ENCODE data around the gene SLC12A2. TPM values are rescaled to one million over a fixed set of nuclear protein-coding genes. Genes with fewer than 3 reads are reported as not detected.

Gene SLC12A2
- total and polyA plus RNA-seq, 2 of the 4 experiments (the other 2 are of a cell fraction), result 5.6 to 30.3 TPM

DNA sequence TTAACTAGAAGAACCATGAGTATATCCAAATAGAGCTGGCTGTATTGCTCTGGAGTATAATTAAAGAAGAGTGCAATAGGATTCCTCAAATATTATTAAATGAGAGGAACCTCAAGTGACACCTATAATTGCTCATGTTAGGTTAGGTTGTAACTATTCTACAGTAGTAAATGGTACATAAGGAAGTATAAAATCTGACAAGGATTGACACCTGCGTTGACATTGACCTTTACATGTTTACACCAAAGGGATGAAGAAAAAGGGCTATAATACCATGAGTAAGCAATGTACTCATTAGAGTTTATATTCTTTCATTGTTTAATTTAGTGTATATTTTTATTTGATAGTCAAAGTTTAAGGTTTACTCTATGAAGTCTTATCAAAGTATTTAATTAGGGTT is 48.9 kb downstream of the SLC12A2 start:
- H3K14ac ChIP-seq (replicated peaks; ENCODE audit: low read depth, low read length), result no peak overlapping the region
- no peak overlapping the region for H2BK5ac ChIP-seq (ENCODE audit: low read depth, low read length, poor library complexity, severe bottlenecking)
- no peak overlapping the region for H3K56ac ChIP-seq (ENCODE audit: extremely low read depth, insufficient read depth, low read length)
- H4K5ac ChIP-seq (ENCODE audit: low read depth, low read length), result no peak overlapping the region
- H4K8ac ChIP-seq (ENCODE audit: low read depth in 2 of 2, low read length in 2 of 2), result no peak overlapping the region
- TF ChIP-seq CEBPB (IDR thresholded peaks at IDR 0.05; ENCODE audit: low read depth, low read length) (no peak), NFE2L2 (IDR thresholded peaks at IDR 0.05; ENCODE audit: low read depth, low read length) (no peak), POLR2A (IDR thresholded peaks at IDR 0.05; ENCODE audit: low read depth, low read length) (no peak)
- TF ChIP-seq, protein P1, sequence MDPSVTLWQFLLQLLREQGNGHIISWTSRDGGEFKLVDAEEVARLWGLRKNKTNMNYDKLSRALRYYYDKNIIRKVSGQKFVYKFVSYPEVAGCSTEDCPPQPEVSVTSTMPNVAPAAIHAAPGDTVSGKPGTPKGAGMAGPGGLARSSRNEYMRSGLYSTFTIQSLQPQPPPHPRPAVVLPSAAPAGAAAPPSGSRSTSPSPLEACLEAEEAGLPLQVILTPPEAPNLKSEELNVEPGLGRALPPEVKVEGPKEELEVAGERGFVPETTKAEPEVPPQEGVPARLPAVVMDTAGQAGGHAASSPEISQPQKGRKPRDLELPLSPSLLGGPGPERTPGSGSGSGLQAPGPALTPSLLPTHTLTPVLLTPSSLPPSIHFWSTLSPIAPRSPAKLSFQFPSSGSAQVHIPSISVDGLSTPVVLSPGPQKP (IDR thresholded peaks at IDR 0.05; ENCODE audit: borderline replicate concordance, low read depth, low read length), result no peak
- H3K9me1 ChIP-seq (ENCODE audit: insufficient read depth, low read length), result no peaks in the 10 kb centered on the region
- no peaks in the 10 kb centered on the region for H3K4me1 ChIP-seq (ENCODE audit: control insufficient read depth, insufficient read depth, low read length)
- no peaks in the 10 kb centered on the region for H4K20me1 ChIP-seq (ENCODE audit: insufficient read depth, low read length)
- H3K18ac ChIP-seq (ENCODE audit: low read depth, low read length), result no peak overlapping the region
- no peaks in the 10 kb centered on the region for H3K9me3 ChIP-seq (ENCODE audit: control insufficient read depth, insufficient read depth, low read length)
- no peaks in the 10 kb centered on the region for H3K27me3 ChIP-seq (ENCODE audit: control insufficient read depth, insufficient read depth, low read length)
- H2AK5ac ChIP-seq (ENCODE audit: low read depth, low read length), result no peak overlapping the region
- no TSS peak for BruUV-seq (replicated peaks)
- no peak overlapping the region for H2AFZ ChIP-seq (replicated peaks; ENCODE audit: low read length, poor library complexity)
- CTCF ChIA-PET, result no interaction called here
- H2BK120ac ChIP-seq (ENCODE audit: low read depth, low read length), result no peak overlapping the region
- H3K4ac ChIP-seq (ENCODE audit: low read depth, low read length), result no peak overlapping the region
- H3K79me1 ChIP-seq (ENCODE audit: low read depth in 1 of 2, low read length in 2 of 2), result no peaks in the 10 kb centered on the region
- no peak overlapping the region for H4K91ac ChIP-seq (ENCODE audit: insufficient read depth, low read depth, low read length)
- no peak overlapping the region for H3K4me2 ChIP-seq (ENCODE audit: low read depth, low read length)
- H3K36me3 ChIP-seq (ENCODE audit: control insufficient read depth, insufficient read depth, low read length), result no peaks in the 10 kb centered on the region
- H3K9ac ChIP-seq (ENCODE audit: low read depth, low read length), result no peak overlapping the region
- no peak overlapping the region for H2AK9ac ChIP-seq (replicated peaks; ENCODE audit: low read depth, low read length, poor library complexity)
- H3K23ac ChIP-seq (ENCODE audit: low read depth, low read length), result no peak overlapping the region
- DNase-seq (no peak), ATAC-seq (ENCODE audit: low read depth) (no peak)
- in situ Hi-C loops (cut with MboI; ENCODE audit: low sequenced_read_pairs), result no loop called here
- no peak overlapping the region for H2BK15ac ChIP-seq (ENCODE audit: low read depth, low read length)
- no peak overlapping the region for H3K4me3 ChIP-seq (ENCODE audit: insufficient read depth, low read depth, low read length)
- no peak overlapping the region for H2BK20ac ChIP-seq (ENCODE audit: low read depth, low read length)
- whole genome bisulfite sequencing, 2 experiments (ENCODE audit: extremely low coverage in 2 of 2, insufficient read length in 1 of 2), result no CpG with 5 or more reads among the region's 1 CpG
- intact Hi-C loops (cut with micrococcal nuclease), result no loop called here
- dilution Hi-C loops (cut with HindIII; ENCODE audit: low sequenced_read_pairs, unreplicated experiment), result no loop called here
- POLR2A ChIA-PET (ENCODE audit: unreplicated experiment), result no interaction called here
- H3K27ac ChIP-seq (ENCODE audit: insufficient read depth, low read length), result no peak overlapping the region

All from IMR-90 (cell line).